Measurements from ENCODE around the gene METTL23.

DNA sequence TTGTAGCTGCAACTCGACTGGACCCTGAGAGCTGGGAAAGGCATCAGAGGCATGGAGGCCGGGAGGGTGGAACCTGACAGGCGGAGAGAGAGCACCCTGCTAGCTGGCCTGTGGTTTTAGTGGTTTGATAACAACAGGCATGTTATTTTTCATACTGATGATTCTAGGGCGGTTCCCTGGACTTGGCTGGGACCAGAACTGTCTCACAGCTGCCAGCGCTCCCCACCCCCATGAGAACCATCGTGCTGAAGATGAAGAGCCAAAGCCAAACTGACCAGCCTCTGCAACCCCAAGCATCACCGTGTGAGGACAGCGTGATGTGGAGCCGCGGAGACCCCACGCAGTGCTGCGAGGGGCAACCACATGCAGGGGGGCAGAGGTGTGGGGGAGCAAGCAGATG, 44.3 kb upstream of the METTL23 start:
- TF ChIP-seq, protein P1, sequence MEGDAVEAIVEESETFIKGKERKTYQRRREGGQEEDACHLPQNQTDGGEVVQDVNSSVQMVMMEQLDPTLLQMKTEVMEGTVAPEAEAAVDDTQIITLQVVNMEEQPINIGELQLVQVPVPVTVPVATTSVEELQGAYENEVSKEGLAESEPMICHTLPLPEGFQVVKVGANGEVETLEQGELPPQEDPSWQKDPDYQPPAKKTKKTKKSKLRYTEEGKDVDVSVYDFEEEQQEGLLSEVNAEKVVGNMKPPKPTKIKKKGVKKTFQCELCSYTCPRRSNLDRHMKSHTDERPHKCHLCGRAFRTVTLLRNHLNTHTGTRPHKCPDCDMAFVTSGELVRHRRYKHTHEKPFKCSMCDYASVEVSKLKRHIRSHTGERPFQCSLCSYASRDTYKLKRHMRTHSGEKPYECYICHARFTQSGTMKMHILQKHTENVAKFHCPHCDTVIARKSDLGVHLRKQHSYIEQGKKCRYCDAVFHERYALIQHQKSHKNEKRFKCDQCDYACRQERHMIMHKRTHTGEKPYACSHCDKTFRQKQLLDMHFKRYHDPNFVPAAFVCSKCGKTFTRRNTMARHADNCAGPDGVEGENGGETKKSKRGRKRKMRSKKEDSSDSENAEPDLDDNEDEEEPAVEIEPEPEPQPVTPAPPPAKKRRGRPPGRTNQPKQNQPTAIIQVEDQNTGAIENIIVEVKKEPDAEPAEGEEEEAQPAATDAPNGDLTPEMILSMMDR (IDR thresholded peaks at IDR 0.05) = no peak
- TF ChIP-seq POLR2A (IDR thresholded peaks at IDR 0.05) = no peak
